GM10266 (cell line): ENCODE results near the gene YIPF2.

Source experiments
- DNase-seq: peaks from one replicate; pipeline ENCODE4 v3.0.0; 2012; ENCODE audit errors: extremely low spot score
- TF ChIP-seq, protein P1 (sequence below): IDR thresholded peaks from 2 replicates; pipeline ENCODE4 v1.5.1; 2012; ENCODE audit warnings: mild to moderate bottlenecking, low read depth; ENCODE audit not compliant: control insufficient read depth, insufficient read depth; ENCODE audit errors: missing control alignments

Gene YIPF2

DNA sequence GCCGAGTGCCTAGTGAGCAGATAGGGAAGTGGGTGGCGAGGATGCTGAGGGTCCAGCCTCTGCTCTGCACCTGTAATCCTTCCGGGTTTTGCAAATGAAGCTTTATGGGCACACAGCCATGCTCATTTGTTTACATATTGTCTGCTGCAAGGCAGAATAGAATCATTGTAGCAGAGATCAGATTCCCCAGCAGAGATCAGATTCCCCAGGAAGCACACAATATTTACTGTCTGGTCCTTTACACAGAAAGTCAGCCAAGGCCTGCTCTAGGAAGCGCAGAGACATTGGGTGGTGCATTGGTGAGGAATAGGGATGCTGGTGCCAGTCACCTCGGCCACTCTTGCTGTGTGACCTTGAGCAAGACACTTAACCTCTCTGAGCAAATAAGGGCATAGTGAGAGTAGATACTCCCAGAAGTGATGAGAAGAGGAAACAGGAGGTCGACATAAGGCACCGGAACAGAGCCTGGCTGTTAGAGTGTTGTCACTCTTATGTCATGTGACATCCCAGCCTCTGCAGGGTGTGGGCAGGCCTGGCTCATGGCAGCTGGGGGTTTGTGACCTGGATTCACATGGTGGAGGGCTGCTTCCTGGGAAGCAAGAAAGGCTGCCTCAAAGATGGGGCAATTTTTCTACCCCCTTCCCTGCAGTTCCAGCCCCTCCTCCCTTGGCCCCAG, 31.4 kb downstream of the YIPF2 start:
- TF ChIP-seq, protein P1, sequence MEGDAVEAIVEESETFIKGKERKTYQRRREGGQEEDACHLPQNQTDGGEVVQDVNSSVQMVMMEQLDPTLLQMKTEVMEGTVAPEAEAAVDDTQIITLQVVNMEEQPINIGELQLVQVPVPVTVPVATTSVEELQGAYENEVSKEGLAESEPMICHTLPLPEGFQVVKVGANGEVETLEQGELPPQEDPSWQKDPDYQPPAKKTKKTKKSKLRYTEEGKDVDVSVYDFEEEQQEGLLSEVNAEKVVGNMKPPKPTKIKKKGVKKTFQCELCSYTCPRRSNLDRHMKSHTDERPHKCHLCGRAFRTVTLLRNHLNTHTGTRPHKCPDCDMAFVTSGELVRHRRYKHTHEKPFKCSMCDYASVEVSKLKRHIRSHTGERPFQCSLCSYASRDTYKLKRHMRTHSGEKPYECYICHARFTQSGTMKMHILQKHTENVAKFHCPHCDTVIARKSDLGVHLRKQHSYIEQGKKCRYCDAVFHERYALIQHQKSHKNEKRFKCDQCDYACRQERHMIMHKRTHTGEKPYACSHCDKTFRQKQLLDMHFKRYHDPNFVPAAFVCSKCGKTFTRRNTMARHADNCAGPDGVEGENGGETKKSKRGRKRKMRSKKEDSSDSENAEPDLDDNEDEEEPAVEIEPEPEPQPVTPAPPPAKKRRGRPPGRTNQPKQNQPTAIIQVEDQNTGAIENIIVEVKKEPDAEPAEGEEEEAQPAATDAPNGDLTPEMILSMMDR, result no peak
- DNase-seq, result no peak

DNA sequence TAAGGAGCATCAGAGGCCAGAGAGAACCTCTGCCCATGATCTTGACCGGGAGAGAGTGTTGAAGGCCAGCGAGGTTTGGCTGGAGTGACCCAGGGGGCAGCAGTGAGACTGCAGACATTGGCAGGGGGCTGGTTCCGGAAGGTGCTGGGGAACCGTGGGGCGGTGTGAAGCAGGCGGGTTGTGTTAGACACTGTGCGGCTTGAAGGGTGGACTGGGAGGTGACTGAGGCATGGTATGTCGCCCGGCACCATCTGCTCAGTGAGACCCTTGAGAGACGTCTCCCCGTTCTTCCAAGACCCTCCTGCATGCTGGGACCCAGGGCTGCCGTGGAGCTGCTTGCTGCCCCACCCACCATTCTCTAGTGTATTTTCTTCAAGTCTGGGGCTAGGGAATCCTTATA, 32.5 kb downstream of the YIPF2 start:
- TF ChIP-seq, protein P1, result no peak
- no peak for DNase-seq

DNA sequence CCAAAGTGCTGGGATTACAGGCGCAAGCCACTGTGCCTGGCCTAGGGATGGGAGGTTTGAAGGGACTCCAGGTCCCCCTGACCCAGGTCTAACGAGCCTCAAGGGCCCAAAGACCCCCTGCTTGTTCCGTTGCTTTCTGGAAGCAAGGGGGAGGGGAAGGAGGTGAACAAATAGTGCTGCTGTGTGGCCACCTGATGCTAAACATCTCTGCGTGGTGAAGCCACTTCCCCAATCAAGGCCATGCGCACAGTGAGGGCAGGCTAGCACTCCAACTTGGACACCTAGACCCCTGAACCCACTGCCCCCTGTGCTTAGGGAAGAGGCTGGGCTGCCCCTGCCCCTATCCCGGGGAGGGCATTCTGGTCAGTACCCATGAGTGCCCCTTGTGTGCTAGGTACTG, 33.1 kb downstream of the YIPF2 start:
- DNase-seq, result no peak
- TF ChIP-seq, protein P1, result no peak

DNA sequence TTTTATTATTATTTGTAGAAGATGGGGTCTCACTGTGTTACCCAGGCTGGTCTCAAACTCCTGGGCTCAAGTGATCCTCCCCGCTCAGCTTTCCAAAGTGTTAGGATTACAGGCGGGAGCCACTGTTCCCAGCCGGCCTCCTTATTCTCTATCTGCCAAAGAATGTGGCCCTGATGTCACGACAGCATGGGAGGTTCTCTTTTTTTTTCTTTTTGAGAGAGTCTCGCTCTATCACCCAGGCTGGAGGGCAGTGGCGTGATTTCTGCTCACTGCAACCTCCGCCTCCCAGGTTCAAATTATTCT, 33.6 kb downstream of the YIPF2 start:
- DNase-seq, result no peak
- TF ChIP-seq, protein P1, result no peak

DNA sequence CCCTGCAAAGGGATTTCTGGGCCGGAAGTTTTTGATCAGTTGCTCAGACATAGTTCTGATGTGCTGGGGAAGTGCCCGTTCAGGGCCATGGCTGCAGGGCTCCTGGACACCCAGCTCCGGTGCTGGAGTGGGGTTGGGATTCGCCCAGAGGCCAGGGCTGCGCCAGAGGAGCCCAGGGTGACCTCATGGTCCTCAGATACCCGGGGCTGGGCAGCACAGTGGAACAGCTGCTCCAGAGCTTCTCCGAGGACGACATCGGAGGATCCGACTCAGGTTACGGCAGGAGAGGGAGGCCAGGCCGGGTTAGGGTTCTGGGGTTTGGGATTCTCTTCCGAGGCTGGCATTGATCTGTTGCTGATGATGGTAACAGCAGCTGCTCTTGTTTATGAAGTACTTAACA, 36.2 kb downstream of the YIPF2 start:
- TF ChIP-seq, protein P1, result no peak
- DNase-seq, result no peak

DNA sequence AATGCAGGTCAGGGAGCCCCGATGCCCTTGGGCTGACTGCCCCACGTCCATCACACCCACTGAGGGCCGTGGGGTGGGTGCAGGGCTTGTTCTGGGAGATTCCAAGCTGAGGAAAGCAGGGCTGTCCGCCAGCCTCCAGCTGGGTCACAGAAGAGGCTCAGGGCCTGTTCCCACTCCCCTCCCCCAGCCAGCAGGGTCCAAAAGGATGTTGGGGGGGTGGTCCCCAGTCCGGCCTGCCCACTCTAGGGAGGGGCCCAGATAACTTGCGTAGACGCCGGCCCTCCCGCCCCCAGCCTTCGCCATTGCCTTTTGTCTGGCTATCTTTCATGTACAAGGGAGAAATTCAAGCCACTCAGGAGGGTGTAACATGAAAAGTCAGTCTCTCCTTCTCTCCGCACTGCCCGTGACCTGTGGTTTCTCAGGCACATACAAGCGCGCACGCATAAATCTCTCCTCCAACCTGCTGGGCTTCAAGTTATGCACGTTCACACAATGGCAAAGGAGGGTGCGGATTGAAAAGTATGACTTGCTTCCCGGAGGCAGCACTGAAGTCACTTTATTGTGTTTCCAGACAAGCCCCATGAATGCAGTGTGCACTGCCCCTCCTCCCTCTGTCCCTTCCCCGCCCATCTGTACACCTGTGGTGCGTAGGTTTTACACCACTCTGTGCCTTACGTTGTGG, 36.9 kb downstream of the YIPF2 start:
- DNase-seq, result no peak
- TF ChIP-seq, protein P1, result no peak

DNA sequence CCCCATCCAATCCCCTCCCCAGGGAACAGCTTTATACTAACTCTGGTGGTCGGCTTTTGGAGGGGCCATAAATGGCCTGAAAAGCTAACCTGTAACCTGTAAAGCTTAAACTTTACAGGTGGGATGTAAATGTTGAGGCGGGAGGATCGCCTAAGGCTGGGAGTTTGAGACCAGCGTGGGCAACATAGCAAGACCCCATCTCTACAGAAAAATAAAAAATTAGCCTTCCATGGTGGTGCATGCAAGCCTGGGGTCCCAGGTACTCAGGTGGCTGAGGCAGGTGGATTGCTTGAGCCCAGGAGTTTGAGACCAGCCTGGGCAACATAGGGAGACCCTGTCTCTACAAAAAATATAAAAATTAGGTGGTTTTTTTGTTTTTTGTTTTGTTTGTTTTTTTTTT, 38.6 kb downstream of the YIPF2 start:
- TF ChIP-seq, protein P1, result no peak
- DNase-seq, result no peak
